HG03139 (cell line): ENCODE data around the gene CMYA5.

Experiments used
- ATAC-seq: cut with Tn5 transposase; IDR thresholded peaks from one replicate; pipeline ENCODE4 v1.9.1; 2021; ENCODE audit not compliant: unreplicated experiment

Gene CMYA5

GRCh38 chr5:79834098-79834753 lies 144.6 kb downstream of the CMYA5 start:
- no peak for ATAC-seq

- ATAC-seq = no peak
Observed at GRCh38 chr5:79834754-79835714, 145.4 kb downstream of the CMYA5 start.

GRCh38 chr5:79837761-79838551 lies 148.3 kb downstream of the CMYA5 start:
- no peak for ATAC-seq

GRCh38 chr5:79840084-79840990 lies 150.7 kb downstream of the CMYA5 start:
- ATAC-seq = no peak

- ATAC-seq = no peak
Observed at GRCh38 chr5:79841172-79841571, 151.5 kb downstream of the CMYA5 start.

- ATAC-seq = no peak
Observed at GRCh38 chr5:79842006-79842881, 152.6 kb downstream of the CMYA5 start.

GRCh38 chr5:79842991-79843390 lies 153.4 kb downstream of the CMYA5 start:
- ATAC-seq = no peak

GRCh38 chr5:79843450-79844388 lies 154.1 kb downstream of the CMYA5 start:
- ATAC-seq = no peak

GRCh38 chr5:79844571-79844970 lies 154.9 kb downstream of the CMYA5 start:
- no peak for ATAC-seq

GRCh38 chr5:79845448-79846197 lies 156.0 kb downstream of the CMYA5 start:
- no peak for ATAC-seq

GRCh38 chr5:79846198-79846521 lies 156.5 kb downstream of the CMYA5 start:
- ATAC-seq = no peak

GRCh38 chr5:79847561-79847960 lies 157.9 kb downstream of the CMYA5 start:
- no peak for ATAC-seq

GRCh38 chr5:79849061-79849460 lies 159.4 kb downstream of the CMYA5 start:
- ATAC-seq = no peak
